HG02970 (cell line): Measurements from ENCODE around the gene TBC1D17.

ENCODE experiments used
- ATAC-seq: cut with Tn5 transposase; IDR thresholded peaks from one replicate; pipeline ENCODE4 v1.9.1; 2021; ENCODE audit warnings: mild to moderate bottlenecking, moderate library complexity, moderate number of reproducible peaks; ENCODE audit not compliant: unreplicated experiment, low FRiP score

TBC1D17 gene

GRCh38 chr19:49860336-49861102 is 17.0 kb upstream of the TBC1D17 start:
- ATAC-seq: no peak

- ATAC-seq: no peak
Measured at GRCh38 chr19:49861107-49861506, 16.4 kb upstream of the TBC1D17 start.

DNA sequence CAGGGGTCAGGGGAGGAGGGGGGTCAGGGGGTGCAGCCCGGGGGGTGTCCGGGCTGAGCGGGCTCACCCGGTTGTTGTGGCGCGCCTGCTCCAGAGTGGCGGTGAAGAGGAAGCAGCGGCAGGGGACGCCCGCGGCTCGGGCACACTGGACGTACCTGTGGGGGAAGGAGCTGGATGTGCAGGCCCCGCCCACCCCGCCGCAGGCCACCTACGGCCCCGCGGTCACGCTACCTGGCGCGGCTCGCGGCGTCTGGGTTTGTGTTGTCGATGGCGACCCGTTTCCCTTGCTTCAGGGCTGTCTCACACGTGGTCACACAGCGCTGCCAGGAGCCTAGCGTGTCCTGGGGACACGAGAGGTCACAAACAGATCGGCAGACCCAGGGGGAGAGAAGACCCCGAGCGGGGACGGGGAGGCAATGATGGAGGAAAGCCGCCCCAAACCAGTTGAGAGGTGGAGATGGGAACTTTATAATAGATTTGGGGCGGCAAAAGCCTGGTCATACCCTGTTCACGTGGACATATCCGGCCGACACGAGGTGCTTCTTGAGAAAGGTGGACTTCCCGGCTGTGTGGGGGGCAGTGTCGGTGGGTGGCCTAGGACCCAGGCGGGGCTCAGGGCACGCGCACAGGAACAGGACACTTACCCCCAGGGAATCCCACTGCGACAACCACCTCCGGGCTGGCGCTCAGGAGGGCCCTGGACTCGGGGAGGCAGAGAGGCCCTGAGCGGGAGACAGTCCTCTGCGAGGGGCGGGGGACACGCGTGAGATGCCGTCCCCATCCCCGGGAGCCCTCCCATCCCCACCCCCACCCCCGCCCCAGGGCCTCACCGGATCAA is 15.7 kb upstream of the TBC1D17 start:
- ATAC-seq: no peak

DNA sequence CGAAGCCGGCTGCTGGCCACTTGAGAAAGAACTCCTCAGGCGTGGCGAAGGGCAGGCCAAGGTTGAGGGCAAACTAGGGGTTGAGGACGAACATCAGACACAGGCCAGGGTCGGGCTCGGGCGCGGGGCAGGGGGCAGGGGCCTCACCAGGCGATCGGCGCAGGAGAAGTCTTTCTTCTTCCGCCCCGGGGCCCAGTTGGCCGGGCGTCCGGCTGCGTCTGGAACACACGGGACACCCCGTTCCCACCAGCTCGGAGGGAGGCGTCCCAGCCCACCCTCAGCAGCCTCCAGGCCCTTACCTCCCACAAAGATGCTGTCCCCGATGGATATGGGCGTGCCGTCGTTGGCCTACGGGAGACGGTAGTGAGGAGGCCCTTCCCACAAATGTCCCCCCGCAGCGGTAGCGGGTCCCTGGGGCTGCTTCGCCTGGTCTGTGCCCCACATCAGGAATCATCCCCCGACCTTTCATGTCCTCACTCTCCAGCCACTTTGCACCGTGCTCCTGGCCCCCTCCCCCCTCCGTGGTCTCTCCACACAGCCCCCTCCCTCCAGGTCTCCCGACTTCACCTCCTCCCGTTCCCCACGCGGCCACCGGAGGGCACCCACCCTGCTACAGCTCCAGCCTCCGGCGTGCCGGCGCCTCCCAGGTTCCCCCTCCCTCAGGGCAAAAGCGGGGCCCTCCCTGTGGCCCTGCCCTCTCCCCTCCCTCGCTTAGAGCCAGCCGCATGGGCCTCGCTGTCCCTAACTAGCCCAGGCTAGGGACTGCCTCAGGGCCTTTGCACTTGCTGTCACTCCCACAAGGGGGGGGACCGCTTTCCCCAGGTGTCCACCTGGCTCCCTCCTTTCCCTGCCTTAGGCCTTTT is 14.9 kb upstream of the TBC1D17 start:
- ATAC-seq: no peak

DNA sequence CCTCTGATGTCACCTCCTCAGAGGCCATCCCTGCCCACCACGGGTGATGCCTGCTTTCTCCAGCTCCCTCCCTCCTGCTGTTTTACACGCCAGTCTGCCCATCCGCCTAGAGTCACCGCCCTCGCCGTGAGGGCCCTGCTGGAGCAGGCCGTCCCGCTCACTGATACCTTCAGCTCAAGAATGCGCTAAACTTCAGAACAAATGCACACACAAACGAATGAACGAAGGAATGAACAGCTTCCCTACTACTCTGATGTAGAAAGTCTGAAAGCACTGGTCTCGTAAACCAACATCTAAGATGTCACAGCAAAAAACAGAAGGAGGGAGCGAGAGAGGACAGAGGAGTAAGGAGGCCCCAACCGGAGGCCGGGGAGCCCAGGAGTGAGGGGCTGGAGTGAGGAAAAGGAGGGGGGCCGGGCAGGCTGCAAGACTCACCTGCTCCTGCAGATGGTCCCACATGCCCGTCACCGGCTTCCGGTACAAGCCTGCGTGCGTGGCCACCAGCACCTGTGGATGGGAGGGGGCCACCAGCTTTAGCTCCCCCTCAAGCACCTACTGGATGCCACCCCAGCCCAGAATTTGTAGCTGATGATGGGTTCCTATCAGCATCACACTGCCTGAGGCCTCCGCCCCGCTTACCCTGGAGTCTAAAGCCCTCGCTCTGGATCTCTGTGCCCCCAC is 14.1 kb upstream of the TBC1D17 start:
- ATAC-seq: no peak

- ATAC-seq: no peak
Measured at GRCh38 chr19:49863935-49864320, 13.6 kb upstream of the TBC1D17 start.

GRCh38 chr19:49864890-49865289 is 12.6 kb upstream of the TBC1D17 start:
- ATAC-seq: no peak

DNA sequence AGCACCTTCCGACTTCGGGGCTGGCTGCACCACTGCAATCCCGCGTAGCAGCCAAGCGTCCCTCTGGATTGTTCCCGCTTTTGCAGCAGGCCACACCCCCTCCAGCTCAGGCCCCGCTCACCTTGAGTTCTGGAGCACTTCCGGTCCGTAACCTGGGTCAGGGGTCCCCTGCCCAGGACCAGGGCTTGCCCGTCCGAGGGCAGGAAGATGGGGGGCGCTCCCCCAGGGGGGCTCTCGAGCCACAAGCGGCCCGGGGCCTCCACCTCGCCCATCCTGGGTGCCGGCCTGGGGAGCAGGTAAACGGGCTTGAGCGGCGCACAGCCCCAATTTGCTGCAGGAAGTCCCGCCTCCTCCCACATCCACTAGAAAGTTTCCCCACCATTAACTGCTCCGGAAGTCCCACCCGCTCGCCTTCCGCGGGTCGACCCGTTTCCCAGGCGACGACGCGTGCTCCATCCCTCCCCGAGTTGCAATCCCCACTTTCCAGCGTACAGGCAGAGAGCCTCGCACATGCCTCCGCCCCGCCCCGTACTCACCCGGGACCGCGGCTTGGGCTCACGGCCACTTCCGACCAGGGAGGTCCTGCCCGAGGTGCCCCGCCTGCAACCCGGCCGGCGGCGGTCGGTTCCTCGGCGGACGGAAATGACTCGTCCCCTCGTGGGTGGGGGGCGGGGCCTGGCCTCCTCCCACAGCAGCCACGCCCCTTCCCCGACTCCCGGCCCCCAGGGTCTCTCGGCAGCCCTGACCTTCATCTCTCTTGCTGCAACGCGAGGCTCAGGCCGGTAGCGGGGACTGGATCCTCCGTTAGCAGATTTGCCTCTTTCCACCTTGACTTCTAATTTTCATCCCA is 10.3 kb upstream of the TBC1D17 start, which contains the start of gene PNKP:
PNKP (minus strand) TSS at position 644 of the 850 bp plus-strand sequence; CDS start at position 272, 372 bp downstream.
- peak; percentile 37 for ATAC-seq

DNA sequence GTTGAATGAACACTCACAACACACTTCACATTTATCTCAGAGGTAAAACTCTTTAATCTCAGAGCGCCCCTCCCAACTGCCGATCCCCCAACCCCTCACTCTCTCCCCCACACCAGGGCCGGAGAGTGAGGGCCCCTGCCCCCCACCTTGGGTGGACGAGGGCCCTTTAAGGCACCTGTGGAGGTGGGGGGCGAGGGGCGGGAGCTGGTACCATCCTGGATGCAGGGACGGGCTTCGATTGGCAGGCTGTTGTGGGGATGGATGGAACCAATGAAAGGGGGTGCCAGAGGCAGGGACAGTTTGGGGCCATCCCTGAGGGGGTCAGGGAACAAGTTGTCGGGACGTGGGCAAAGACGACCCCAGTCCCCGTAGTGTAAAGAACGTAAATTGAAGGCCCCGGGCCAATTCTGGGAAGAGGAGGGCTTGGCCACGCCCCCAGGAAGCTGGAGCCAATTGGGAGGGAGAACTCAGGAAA is 8.5 kb upstream of the TBC1D17 start:
- peak; percentile 7 for ATAC-seq

DNA sequence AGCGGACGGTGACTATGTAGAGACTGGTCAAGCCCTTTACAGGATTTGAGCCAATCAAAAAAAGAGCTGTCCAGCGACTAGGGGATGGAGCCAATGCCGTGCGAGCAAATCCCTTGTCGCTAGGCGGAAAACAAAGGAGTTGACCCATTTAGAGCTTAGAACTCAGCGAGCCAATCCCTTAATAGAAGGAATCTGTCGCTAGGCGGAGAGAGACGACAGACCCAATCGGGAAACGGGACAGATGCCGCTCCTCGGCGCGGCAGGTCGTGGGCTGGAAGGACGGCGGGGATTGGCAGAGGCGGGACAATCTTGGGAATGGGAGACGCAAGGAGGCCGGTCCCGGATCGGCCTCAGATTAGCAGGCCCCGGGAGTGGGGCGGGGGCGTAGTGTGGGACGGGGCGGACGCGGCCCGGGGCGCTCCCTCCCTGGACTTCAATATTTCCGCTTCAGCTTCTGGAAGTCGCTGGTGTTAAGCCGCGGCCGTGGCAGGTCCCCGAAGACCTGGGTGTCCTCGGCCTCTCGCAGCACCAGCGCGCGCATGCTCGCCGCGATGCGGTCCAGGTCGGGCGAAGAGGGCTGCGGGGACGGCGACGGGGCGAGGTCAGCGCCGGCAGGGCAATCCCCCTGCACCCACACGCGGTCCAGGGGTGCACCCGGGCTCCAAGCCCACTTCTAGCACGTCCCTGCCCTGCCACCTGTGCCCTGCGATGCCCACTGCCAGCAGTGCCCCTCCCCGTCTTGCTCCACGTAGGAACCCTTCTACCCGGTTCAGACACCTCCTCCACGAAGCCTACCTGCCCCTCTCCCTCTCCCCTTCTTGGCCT is 7.8 kb upstream of the TBC1D17 start:
- ATAC-seq: peak; percentile 61

GRCh38 chr19:49870309-49870901 is 7.1 kb upstream of the TBC1D17 start:
- ATAC-seq: no peak

GRCh38 chr19:49871349-49871985 is 6.0 kb upstream of the TBC1D17 start:
- ATAC-seq: no peak

- ATAC-seq: no peak
Measured at GRCh38 chr19:49872245-49873128, 5.0 kb upstream of the TBC1D17 start.

GRCh38 chr19:49873129-49873521 is 4.4 kb upstream of the TBC1D17 start:
- no peak for ATAC-seq

DNA sequence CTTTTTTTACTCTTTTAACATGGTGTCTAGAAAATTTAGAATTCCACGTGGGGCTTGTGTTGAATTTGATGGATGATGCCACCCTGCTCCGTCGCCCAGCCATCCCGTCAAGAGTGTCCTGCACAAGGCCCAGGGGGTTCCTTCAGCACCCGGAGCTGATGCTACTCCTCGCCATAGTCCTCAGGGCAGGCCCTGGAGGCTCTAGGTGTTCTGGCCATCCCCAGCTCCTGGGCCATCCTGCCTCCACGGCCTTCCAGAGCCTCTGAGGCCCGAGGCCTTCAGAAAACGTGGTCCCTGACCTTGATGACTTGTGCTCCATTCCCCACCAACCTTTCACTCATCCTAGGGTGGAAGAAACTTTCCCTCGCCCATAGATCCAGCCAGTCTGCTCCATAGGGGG is 3.7 kb upstream of the TBC1D17 start:
- no peak for ATAC-seq

DNA sequence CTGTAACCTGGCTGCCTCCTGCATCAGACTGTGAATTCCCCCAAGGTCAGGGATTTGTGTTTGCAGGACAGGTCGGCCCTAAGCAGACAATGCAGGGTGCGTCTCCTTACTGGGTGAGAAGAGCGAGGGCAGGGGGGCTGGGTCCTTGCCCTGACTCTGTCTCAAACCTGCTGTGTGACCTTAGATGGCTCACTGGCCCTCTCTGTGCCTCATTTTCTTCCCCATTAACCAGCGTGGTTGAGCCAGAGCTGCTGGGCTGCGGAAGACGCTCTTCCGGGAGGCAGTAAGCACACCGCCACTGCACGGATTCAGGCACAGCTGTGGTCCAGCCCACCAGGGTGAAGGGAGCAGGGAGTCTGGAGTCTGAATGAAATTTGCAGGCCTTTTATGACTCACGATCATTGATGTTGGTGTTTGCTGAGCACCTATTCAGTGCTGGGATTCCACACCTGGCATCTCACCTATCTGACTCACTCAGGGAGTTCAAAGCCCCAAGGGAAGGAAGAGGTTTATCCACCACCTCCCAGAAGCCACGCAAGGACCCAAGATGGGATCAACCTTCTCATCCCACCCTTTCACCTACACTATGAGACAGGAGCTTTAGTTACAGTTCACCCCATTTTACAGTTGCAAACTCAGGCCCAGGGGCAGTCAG is 2.9 kb upstream of the TBC1D17 start:
- ATAC-seq: no peak
